Pons (tissue), 1 donor: Measurements from ENCODE around the gene AK2.
"Not testable (repeated sequence)": the region's sequence is repeated elsewhere in the genome, so short reads cannot be mapped to it uniquely, and the experiment has no call there.

Experiments
- DNase-seq: peaks from one replicate; pipeline ENCODE4 v3.0.0-alpha.2; 2016; ENCODE audit warnings: low spot score

Gene AK2

DNA sequence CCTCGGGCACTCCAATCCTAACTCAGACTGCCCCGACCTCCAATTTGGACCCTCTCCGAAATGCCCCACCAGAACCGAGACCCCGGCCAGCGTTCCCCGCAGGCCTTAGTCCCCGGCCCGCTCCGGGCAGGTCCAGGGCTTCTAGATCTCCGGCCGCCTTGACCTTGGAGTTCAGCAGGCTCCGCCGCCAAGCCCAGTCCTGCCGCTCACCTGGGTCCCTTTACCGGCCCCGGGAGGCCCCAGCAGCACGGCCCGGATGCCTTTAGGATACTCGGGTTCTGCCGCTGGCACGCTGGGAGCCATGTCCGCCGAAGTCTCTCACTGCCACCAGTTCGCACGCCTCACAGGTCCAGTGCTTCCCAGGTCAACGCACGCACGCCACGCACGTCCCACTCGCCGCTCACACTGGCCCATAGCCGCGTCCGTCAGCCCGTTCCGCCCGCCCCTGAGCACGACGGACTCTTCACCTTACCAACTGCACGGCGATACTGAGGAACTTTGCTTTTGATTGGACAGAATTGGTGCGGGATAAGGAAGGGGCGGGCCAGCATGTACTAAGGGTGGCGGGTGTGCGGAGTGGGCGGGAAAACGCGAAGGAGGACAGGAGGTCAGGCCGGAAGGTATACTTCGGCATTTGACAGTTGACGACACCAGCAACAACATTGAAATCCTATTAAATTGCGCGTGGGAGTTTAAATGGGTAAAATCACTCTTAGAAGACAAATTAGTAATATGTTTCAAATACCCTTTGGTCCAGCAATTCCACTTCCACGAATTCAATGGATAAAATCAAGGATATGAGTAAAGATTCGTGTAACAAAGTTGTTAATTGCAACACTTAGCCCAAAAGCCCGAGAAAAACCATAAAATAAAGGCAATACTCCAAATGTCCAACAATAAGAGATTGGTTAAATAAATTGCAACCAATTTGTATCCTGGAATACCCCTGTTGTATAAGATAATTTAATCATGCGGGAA lies at the start of gene AK2:
Gene AK2 (minus strand): TSS at position 358 of the 978 bp plus-strand sequence. CDS start 55 bp downstream, at position 303.
- DNase-seq: peak; percentile 99

DNA sequence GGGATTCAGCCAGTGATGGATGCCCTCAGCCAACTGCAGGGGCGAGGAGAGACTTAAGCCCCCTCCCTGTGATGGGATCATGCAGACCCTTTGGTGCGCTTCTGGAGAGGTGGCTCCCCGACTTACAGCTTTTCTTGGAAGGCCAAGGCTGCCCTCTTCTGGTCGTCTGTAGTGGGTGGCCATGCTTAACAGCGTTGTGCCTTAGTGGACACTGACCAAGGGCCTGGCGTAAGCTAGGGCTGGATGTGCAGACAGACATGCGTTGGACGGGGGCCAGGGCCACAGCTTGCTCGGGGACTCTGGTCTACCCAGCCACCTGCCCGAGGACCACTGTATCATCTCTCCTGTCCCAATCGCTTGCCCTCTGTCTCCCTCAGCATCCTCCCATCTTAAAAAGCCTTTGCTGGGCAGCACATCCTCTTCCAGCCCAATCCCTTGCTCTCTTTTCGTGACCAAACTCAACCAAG lies 49.7 kb upstream of the AK2 start:
- DNase-seq: peak; percentile 94

DNA sequence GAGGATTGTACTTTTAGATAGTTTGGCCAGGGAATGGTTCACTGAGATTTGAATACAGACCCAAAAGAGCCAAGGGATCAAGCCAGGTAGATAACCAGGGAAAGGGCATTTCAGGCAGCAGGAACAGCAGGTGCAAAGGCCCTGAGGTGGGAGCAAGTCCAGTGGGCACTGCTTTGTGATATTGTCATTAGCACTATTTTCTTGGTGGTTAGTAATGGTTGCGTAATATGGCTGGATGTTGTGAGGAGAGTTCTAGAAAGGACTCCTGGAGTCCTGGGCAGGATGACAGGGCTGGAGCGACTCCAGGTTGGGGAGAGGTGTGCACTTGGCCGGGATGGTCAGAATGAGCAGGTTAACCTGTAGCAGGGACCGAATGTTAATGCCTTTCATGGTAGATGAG lies 48.6 kb upstream of the AK2 start:
- no peak for DNase-seq

DNA sequence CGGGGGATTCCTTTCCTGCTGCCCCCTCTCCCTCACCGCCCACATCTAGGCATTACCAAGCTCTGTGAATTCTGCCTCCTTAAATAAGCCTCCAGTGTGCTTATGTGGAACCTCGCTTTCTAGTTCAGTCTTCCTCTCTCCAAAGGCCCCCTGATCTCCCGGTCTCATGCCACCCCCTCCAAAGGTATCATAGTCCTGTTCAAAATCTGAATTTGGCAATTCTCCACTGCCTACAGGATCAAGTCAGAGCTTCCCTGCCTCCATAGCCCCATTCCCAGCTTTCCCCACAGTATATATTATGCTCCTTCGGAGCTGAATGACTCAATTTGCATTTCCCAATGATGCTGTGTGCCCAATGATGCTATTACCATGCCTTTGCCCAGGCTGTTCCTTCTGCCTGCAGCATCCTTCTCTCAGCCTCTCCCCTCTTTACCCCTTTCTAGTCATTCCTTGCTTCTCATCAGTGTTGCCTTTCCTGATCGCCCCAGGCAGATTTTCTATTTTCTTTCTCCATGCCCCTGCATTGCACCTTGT lies 46.0 kb upstream of the AK2 start:
- no peak for DNase-seq

DNA sequence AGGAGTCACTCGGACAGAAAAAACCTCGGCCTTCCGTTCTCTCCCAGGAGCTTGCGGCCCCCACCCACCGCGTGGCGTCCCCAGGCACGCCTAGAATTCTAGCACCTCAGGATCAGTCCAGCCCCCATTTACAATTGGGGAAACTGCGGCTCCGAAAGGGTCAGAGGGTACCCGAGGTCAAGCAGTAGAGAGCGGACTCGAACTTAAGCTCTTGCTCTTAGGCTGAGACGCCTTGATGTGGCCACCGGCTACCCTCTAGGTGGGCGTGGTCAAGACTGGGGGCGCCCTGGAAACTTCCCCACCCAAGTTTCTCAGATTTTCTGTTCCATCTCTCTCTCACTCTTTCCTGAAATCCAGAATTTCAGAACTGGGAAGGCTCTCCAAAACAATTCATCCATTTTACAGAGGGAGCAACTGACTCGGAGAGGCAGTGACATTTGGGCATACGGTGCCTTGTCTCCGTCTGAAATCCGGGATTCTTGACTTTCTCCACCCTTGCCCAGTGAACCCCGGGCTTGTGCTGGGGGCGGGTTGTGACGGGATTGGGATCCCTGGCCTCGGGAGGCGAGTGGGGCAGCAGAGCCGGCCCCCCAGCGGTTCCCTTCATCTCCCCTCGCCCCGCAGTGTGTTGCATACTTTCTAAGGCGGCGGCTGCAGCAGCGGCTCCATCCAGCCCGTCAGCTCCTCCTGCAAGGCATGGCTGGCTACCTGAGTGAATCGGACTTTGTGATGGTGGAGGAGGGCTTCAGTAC lies 45.0 kb upstream of the AK2 start:
- DNase-seq: peak; percentile 25

DNA sequence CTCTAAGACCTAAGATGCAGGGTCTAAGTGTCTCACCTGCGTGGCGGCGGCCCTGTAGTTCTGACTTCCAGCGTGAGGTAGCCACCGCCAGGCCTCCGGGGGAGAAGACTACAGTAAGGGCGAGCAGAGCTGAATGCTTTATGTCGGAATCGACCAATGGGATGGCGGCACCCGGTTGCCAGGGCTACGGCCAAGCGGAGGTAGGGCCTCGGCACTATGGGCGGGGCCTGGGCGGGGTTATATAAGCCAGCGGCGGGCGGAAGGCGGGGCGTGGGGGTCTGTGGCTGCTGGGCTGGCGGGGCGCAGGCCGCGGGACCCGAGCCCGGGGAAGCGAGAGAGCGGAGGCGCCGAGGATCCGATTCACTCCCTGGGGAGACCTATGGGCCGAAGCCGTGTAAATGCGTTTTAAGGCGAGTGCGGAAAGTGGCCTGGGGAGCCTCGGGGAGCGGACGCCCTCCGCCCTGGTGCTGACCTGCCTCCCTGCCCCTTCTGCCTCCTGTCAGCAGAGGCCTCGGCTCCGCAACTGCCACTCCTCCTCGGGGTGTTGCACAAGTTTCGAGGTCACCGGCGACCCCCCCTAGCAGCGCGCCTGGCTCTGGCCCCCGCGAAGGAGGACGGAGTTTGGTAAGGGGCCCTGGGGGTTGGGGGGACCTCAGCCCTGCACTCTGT lies 44.3 kb upstream of the AK2 start, which contains the start of gene AZIN2:
Gene AZIN2 (plus strand): TSS at position 269 of the 669 bp plus-strand sequence. CDS start 1,097 bp downstream, outside the sequence.
- DNase-seq: peak; percentile 95

DNA sequence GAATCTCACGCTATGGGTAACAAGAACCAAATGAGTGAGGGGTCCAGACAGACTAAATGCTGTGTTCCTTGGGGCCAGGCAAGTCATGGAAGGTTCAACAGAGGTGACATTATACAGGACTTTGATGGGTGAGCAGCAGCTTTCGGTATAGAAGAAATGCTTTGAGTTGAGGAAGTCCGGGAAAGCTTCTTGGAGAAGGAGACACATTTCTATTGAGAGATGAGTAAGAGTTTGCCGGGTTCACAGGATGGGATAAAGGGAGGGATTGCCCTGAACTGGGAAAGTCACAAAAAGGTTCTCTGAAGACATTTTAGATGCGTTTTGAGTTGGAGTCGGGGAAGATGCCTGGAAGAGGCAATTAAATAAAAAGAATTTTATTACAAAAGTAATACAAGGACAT lies 43.7 kb upstream of the AK2 start:
- DNase-seq: peak; percentile 28

DNA sequence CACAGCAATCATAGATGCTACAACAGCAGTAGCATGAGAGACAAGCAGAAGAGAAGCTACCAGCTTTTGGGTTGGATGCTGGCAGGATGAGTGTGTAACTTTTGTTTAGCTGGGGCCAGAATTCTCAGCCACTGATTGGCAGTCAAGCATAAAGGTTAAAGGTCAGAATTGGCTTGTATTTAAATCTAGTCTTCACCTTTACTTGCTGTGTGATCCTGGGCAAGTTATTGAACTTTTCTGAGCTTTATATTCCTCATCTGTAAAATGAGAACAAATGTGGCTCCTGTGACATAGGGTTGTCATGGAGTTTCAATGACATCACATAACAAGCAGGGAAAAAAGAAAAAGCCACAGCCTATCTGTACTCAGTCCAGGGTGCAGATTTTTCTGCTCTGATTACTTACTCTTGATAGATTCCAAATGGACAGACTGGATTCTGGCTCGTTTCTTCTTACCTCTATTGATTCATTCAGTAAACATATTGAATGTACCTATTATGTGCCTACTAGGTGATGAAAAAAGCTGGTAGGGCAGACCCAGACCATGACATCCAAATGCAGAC lies 41.4 kb upstream of the AK2 start:
- no peak for DNase-seq

DNA sequence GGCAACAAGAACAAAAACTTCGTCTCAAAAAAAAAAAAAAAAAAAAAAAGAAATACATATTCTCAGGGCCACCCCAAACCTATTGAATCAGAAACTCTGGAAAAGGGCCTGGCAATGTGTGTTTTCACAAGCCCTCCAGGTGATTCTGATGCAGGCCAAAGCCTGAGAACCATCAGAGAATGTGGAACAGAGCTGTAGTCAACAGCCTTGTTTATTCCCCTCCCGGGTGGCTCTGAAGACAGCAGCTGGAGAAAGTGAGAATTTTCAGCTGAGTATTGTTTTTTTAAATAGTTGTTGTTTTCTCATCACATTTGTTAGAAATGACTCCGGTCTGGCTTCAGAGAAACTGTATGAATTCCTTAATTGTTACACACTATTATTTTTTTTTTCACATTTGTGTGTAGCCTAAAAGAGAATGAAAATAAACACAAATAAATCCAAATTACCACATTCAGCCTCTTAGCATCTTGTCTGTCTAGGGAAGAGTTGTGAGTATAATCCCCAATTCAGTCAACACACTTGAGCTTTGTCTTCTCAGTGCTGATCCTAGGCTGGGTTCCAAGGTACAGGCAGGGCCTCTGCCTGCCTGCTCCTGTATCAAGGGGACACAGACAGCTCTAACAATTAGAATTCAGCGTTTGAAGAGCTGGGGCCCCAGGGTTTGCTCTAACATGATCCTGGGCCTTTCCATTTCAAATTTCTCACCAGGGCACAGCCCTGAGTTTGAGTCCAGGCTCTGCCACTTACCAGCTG lies 37.7 kb upstream of the AK2 start:
- peak; percentile 99 for DNase-seq

DNA sequence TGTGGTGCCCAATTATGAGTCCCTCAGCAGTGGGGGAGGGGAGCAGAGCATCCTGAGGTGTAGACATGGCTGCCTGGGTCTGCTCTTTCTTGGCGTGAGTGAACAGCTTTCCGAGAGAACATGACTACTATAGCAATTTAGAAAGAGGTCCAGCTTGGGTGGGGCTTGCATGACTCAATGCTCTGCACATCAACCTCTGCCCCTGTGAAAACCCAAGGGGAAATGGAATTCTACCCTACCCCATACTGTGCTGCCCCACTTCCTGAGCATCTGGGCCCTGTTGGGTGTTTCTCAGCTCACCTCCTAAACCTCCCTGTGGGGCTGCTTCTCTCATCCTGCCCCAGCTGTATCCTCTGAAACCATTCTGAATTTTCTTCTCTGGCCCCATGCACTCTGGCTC lies 36.0 kb upstream of the AK2 start:
- no peak for DNase-seq

DNA sequence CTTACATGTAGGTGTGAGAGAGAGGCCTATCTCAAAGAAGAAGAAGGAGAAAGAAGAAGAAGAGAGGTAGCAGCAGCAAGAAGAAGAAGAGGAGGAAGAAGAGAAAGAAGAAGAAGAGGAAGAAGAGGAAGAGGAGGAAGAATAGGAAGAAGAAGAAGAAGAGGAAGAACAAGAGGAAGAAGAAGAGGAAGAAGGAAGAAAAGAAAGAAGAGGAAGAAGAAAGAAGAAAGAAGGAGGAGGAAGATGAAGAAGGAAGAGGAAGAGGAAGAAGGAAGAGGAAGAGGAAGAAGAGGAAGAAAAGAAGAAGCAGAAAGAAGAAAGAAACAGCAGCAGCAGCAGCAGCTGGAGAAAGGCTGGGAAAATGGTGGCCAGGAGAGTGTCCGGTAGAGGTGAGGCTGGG lies 33.9 kb upstream of the AK2 start:
- DNase-seq: no peak

DNA sequence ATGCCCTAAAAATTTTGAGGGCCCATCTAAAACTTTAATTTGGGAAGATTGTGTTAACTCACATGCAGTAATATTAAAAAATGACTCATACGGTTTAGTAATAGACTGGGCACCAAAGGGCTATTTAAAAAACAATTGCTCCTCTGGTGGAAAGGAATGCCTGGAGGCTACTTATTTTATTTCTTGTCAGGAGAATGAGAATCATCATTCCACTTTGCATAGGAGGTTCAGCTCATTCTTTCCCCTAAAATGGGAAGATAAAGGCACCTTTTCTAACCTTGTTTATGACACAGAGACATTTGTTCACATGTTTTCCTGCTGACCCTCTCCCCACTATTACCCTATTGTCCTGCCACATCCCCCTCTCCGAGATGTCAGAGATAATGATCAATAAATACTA lies 31.4 kb upstream of the AK2 start:
- DNase-seq: not testable (repeated sequence)

DNA sequence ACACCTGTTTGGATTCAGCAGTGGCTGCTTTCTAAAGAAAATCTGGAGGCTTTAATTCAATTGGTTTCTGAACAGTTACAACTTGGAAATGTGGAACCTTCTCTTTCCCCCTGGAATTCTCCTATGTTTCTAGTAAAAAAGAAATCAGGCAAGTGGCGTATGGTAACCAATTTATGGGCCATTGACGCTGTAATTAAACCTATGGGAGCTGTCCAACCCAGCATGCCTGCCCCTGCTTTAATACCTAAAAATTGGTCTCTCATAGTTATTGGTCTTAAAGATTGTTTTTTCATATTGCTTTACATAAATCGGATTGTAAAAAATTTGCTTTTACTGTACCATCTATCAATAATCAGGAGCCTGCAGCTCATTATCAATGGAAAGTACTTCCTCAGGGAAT lies 29.8 kb upstream of the AK2 start:
- DNase-seq: not testable (repeated sequence)

DNA sequence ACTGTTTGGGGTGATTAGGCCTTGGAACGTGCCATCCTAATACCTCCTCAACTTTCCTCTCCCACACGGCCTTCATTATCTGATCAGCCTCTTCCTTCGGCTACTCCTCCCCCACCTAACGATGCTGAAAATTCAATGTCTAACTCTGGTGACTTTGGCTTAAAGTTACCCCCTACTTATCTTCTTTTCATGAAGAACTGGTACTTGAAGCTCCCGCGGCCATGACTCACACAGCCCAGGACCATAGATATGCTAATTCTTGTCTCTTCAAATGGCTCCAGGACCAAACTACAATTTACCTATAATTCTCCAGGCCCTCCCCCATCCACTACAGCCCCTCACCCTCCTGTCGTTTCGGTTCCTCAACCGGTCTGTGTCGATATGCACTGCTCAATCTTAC lies 28.6 kb upstream of the AK2 start:
- DNase-seq: no peak

DNA sequence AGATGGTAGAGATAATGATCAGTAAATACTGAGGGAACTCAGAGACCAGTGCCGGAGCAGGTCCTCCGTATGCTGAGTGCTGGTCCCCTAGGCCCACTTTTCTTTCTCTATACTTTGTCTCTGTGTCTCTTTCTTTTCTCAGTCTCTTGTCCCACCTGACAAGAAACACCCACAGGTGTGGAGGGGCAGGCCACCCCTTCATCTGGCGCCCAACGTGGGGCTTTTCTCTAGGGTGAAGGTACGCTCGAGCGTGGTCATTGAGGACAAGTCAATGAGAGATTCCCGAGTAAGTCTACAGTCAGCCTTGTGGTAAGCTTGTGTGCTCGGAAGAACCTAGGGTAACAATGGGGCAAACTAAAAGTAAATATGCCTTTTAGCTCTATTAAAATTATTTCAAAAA lies 27.6 kb upstream of the AK2 start:
- DNase-seq: not testable (repeated sequence)

DNA sequence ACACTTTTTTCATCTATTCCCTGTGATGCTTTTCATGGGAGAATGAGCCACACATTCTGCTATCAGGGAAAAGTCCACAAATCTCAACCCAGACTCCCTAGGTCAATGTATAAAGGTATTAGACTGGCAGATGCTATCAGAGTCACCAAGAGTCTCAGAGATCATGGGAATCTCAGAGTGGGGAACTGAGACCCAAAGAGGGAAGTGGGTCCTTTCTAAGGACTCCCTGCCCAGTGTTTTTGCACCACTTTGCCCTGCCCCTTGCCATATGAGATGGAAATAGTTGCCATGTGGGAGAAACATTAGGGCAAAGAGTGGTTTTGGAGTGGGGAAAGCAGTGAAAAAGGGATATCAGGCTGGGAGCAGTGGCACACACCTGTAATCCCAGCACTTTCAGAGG lies 25.2 kb upstream of the AK2 start:
- peak; percentile 72 for DNase-seq

DNA sequence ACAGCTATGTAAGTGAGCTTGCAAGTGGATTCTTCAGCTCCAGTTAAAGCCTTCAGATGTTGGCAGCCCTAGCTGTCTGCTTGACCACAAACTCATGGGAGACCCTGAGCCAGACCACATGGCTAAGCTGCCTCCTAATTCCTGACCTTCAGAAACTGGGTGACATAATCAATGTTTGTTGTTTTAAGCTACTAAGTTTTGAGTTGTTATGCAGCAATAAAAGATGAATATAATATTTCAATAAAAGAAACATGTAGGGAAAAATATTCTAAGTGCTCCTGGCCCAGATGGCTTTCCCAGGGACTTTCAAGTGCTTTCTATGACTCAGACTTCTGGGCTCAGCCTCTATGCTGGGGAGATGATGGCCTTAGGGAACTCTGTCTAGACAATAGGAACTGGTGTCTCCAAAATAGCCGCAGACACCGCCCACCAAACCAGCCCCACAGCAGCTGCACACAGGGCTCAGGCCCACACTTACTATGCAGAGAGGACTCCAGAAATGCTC lies 23.9 kb upstream of the AK2 start:
- DNase-seq: peak; percentile 83

DNA sequence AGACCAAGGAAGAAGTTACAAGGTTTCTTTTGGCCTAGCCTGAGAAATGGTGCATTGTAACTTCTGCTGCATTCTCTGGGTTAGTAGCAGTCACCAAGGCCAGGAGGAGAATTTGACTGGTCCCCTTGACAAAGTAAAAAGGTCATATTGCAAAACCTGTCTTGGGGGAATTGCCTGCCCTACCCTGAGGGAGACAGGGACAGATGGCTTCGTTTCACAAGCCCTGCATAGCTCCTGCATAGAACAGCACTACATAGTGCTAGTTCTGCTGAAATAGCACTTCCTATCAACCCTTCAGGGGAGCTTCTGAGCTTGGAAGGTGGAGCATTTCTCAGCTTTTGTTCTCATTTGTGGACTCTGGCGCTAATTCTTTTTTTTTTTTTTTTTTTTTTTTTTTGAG lies 20.4 kb upstream of the AK2 start:
- no peak for DNase-seq

DNA sequence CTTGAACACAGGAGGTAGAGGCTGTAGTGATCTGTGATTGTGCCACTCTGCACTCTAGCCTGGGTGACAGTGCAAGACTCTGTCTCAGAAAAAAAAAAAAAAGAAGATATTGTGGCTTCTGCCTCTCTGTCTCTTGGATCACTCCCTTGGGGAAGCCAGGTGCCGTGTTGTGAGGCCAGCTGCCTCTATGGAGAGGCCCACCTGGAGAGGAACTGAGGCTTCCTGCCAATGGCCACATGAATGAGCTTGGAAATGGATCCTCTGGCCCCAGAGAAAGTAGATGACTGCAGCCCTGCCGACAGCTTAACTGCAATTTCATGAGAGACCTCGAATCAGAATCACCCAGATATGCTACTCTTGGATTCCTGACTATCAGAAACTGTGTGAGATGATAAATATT lies 19.7 kb upstream of the AK2 start:
- DNase-seq: no peak

DNA sequence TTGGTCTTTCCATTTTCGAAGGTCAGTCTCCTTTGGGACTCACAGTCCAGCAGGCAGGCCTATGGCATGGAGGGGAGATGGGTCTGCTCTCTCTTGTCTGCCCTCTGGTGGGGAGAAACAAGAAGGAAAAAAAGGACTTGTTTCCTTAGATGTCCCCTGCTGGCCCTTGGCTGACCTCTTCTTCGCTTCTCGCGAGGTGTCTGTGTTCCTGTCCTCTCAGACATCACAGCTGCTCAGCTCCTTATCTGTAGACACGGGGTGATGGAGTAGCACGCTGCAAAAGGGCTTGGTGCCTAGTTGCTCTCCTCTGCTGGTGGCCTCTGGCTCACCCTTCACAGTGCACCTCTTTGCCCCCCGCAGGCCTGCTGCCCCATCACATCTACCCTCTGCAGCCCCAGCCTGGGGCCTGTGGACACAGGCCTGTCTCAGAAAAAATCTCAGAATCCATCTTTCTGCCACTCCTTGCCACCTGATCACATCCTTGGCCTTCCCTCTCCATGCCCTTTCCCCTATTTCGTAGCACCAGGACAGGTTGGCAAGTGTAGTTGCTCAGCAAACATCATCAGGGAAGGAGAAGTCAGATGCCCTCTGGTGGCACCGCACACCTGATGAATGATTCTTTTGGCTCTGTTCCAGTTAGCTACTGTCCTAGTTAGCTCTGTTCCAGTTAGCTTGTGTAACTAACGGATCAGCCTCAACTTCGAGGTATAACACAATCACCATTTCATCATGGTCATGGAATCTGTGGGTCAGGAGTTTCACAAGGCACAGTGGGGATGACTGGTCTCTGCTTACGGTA lies 18.7 kb upstream of the AK2 start:
- DNase-seq: peak; percentile 97
